ENCODE measurements around the gene CYP4F2.

The CYP4F2 gene

GRCh38 chr19:15922021-15922420 is 24.1 kb upstream of the CYP4F2 start:
- Histone ChIP-seq H2AFZ (ENCODE audit: low read length) (no peak overlapping the region), H4K8ac (ENCODE audit: low read depth, low read length) (no peak overlapping the region), H3K36me3 (replicated peaks in 1 of 2; ENCODE audit: control insufficient read depth in 2 of 2, insufficient read depth in 2 of 2, low read length in 2 of 2) (no peaks in the 10 kb centered on the region), H4K91ac (ENCODE audit: low read depth, low read length, poor library complexity) (no peak overlapping the region), H3K4me2 (ENCODE audit: insufficient read depth, low read length, poor library complexity, severe bottlenecking) (no peak overlapping the region), H3K9ac (ENCODE audit: low read depth, low read length, poor library complexity) (no peak overlapping the region), H3K4me1 (ENCODE audit: control insufficient read depth in 2 of 2, insufficient read depth in 1 of 2, low read depth in 1 of 2, low read length in 2 of 2) (no peaks in the 10 kb centered on the region), H3K27ac (replicated peaks; ENCODE audit: low read length) (no peak overlapping the region), H3K9me3 (replicated peaks in 1 of 2; ENCODE audit: control insufficient read depth in 2 of 2, insufficient read depth in 1 of 2, low read depth in 1 of 2, low read length in 2 of 2) (peaks cover 0 to 15% of the 10 kb centered on the region in 2 donors), H2BK15ac (ENCODE audit: low read length) (no peak overlapping the region), H3K18ac (ENCODE audit: low read length) (no peak overlapping the region), H3K23ac (ENCODE audit: low read depth, low read length, poor library complexity) (no peak overlapping the region), H3K4me3 (ENCODE audit: low read length in 2 of 2) (no peak overlapping the region), H2BK120ac (ENCODE audit: low read depth, low read length) (no peak overlapping the region), H3K4ac (ENCODE audit: low read length) (no peak overlapping the region), H3K27me3 (ENCODE audit: control insufficient read depth in 3 of 3, insufficient read depth in 3 of 3, low read depth in 1 of 3, low read length in 3 of 3) (peaks cover 0 to 4% (median 0%) of the 10 kb centered on the region in 3 experiments), H2BK5ac (ENCODE audit: low read length) (no peak overlapping the region), H3K14ac (ENCODE audit: low read length) (no peak overlapping the region), H2AK5ac (ENCODE audit: low read depth, low read length) (no peak overlapping the region), H2BK12ac (ENCODE audit: low read length) (no peak overlapping the region), H3K79me1 (ENCODE audit: low read depth, low read length) (no peaks in the 10 kb centered on the region)
- no CpG with 5 or more reads among the region's 4 CpGs for WGBS, 2 donors (ENCODE audit: extremely low coverage in 2 of 2, insufficient read length in 2 of 2, insufficient replicate concordance in 1 of 2)
- no peak for DNase-seq (ENCODE audit: low spot score)

- Histone ChIP-seq H3K18ac (ENCODE audit: low read length) (no peak overlapping the region), H3K14ac (ENCODE audit: low read length) (no peak overlapping the region), H3K4me2 (ENCODE audit: insufficient read depth, low read length, poor library complexity, severe bottlenecking) (no peak overlapping the region), H3K9ac (ENCODE audit: low read depth, low read length, poor library complexity) (no peak overlapping the region), H4K91ac (ENCODE audit: low read depth, low read length, poor library complexity) (no peak overlapping the region), H2BK15ac (ENCODE audit: low read length) (no peak overlapping the region), H2BK5ac (ENCODE audit: low read length) (no peak overlapping the region), H3K9me3 (replicated peaks in 1 of 2; ENCODE audit: control insufficient read depth in 2 of 2, insufficient read depth in 1 of 2, low read depth in 1 of 2, low read length in 2 of 2) (peaks cover 0 to 12% of the 10 kb centered on the region in 2 donors), H2BK120ac (ENCODE audit: low read depth, low read length) (no peak overlapping the region), H3K27ac (replicated peaks; ENCODE audit: low read length) (no peak overlapping the region), H3K4me3 (ENCODE audit: low read length in 2 of 2) (no peak overlapping the region), H4K8ac (ENCODE audit: low read depth, low read length) (no peak overlapping the region), H2AK5ac (ENCODE audit: low read depth, low read length) (no peak overlapping the region), H3K79me1 (ENCODE audit: low read depth, low read length) (no peaks in the 10 kb centered on the region), H2BK12ac (ENCODE audit: low read length) (no peak overlapping the region), H3K4ac (ENCODE audit: low read length) (no peak overlapping the region), H3K23ac (ENCODE audit: low read depth, low read length, poor library complexity) (no peak overlapping the region), H3K36me3 (replicated peaks in 1 of 2; ENCODE audit: control insufficient read depth in 2 of 2, insufficient read depth in 2 of 2, low read length in 2 of 2) (no peaks in the 10 kb centered on the region), H3K4me1 (ENCODE audit: control insufficient read depth in 2 of 2, insufficient read depth in 1 of 2, low read depth in 1 of 2, low read length in 2 of 2) (no peaks in the 10 kb centered on the region), H2AFZ (ENCODE audit: low read length) (no peak overlapping the region), H3K27me3 (ENCODE audit: control insufficient read depth in 3 of 3, insufficient read depth in 3 of 3, low read depth in 1 of 3, low read length in 3 of 3) (peaks cover 0 to 2% (median 0%) of the 10 kb centered on the region in 3 experiments)
- 100% methylated on average over 2 of the region's 4 CpGs; no CpG with 5 or more reads in 1 of the 2 donors for WGBS, 2 donors (ENCODE audit: extremely low coverage in 2 of 2, insufficient read length in 2 of 2, insufficient replicate concordance in 1 of 2)
- DNase-seq (ENCODE audit: low spot score), result no peak
These were observed 21.4 kb upstream of the CYP4F2 start for GRCh38 chr19:15919243-15919642.

- Histone ChIP-seq H3K4me1 (ENCODE audit: control insufficient read depth in 2 of 2, insufficient read depth in 1 of 2, low read depth in 1 of 2, low read length in 2 of 2) (no peaks in the 10 kb centered on the region), H2BK120ac (ENCODE audit: low read depth, low read length) (no peak overlapping the region), H3K14ac (ENCODE audit: low read length) (no peak overlapping the region), H2BK5ac (ENCODE audit: low read length) (no peak overlapping the region), H2BK12ac (ENCODE audit: low read length) (no peak overlapping the region), H3K27me3 (ENCODE audit: control insufficient read depth in 3 of 3, insufficient read depth in 3 of 3, low read depth in 1 of 3, low read length in 3 of 3) (peaks cover 0 to 8% (median 0%) of the 10 kb centered on the region in 3 experiments), H3K79me1 (ENCODE audit: low read depth, low read length) (no peaks in the 10 kb centered on the region), H3K23ac (ENCODE audit: low read depth, low read length, poor library complexity) (no peak overlapping the region), H3K4me3 (ENCODE audit: low read length in 2 of 2) (no peak overlapping the region), H3K18ac (ENCODE audit: low read length) (no peak overlapping the region), H3K27ac (replicated peaks; ENCODE audit: low read length) (no peak overlapping the region), H3K9ac (ENCODE audit: low read depth, low read length, poor library complexity) (no peak overlapping the region), H2BK15ac (ENCODE audit: low read length) (no peak overlapping the region), H2AK5ac (ENCODE audit: low read depth, low read length) (no peak overlapping the region), H4K8ac (ENCODE audit: low read depth, low read length) (no peak overlapping the region), H4K91ac (ENCODE audit: low read depth, low read length, poor library complexity) (no peak overlapping the region), H2AFZ (ENCODE audit: low read length) (no peak overlapping the region), H3K9me3 (replicated peaks in 1 of 2; ENCODE audit: control insufficient read depth in 2 of 2, insufficient read depth in 1 of 2, low read depth in 1 of 2, low read length in 2 of 2) (peaks cover 0 to 6% of the 10 kb centered on the region in 2 donors), H3K4ac (ENCODE audit: low read length) (no peak overlapping the region), H3K4me2 (ENCODE audit: insufficient read depth, low read length, poor library complexity, severe bottlenecking) (no peak overlapping the region), H3K36me3 (replicated peaks in 1 of 2; ENCODE audit: control insufficient read depth in 2 of 2, insufficient read depth in 2 of 2, low read length in 2 of 2) (no peaks in the 10 kb centered on the region)
- WGBS, 2 donors (ENCODE audit: extremely low coverage in 2 of 2, insufficient read length in 2 of 2, insufficient replicate concordance in 1 of 2), result no CpG with 5 or more reads among the region's 2 CpGs
- DNase-seq (ENCODE audit: low spot score), result no peak
These were observed 17.2 kb upstream of the CYP4F2 start for GRCh38 chr19:15915109-15915508.

DNA sequence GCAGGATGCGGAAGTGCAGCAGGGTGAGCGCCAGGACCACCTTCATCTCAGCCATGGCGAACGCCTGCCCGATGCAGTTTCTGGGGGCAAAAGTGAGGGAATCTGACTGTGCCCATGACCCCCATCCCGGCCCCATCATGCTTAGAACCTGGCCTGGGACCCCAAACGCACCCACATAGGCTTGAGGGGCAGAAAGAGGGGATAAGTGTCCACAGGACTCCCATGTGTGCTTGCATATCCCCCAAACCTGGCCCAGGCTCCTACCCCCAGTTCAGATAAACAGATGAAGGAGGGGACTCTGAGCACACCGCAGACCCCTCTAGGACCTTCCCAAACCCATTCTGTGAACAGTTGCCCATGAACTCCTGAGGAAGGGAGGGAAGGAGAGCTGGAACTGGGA is 16.0 kb upstream of the CYP4F2 start:
- Histone ChIP-seq H2BK12ac (ENCODE audit: low read length) (no peak overlapping the region), H3K23ac (ENCODE audit: low read depth, low read length, poor library complexity) (no peak overlapping the region), H2AFZ (ENCODE audit: low read length) (no peak overlapping the region), H2BK5ac (ENCODE audit: low read length) (peak overlapping the region; percentile 22), H3K9me3 (replicated peaks in 1 of 2; ENCODE audit: control insufficient read depth in 2 of 2, insufficient read depth in 1 of 2, low read depth in 1 of 2, low read length in 2 of 2) (peaks cover 0 to 6% of the 10 kb centered on the region in 2 donors), H3K27ac (replicated peaks; ENCODE audit: low read length) (no peak overlapping the region), H4K91ac (ENCODE audit: low read depth, low read length, poor library complexity) (no peak overlapping the region), H3K27me3 (ENCODE audit: control insufficient read depth in 3 of 3, insufficient read depth in 3 of 3, low read depth in 1 of 3, low read length in 3 of 3) (peaks cover 0 to 8% (median 0%) of the 10 kb centered on the region in 3 experiments), H3K36me3 (replicated peaks in 1 of 2; ENCODE audit: control insufficient read depth in 2 of 2, insufficient read depth in 2 of 2, low read length in 2 of 2) (no peaks in the 10 kb centered on the region), H2AK5ac (ENCODE audit: low read depth, low read length) (no peak overlapping the region), H3K79me1 (ENCODE audit: low read depth, low read length) (no peaks in the 10 kb centered on the region), H3K14ac (ENCODE audit: low read length) (no peak overlapping the region), H3K4me2 (ENCODE audit: insufficient read depth, low read length, poor library complexity, severe bottlenecking) (no peak overlapping the region), H3K4me1 (ENCODE audit: control insufficient read depth in 2 of 2, insufficient read depth in 1 of 2, low read depth in 1 of 2, low read length in 2 of 2) (no peaks in the 10 kb centered on the region), H3K4me3 (ENCODE audit: low read length in 2 of 2) (no peak overlapping the region), H3K9ac (ENCODE audit: low read depth, low read length, poor library complexity) (no peak overlapping the region), H3K4ac (ENCODE audit: low read length) (no peak overlapping the region), H2BK15ac (ENCODE audit: low read length) (no peak overlapping the region), H2BK120ac (ENCODE audit: low read depth, low read length) (no peak overlapping the region), H4K8ac (ENCODE audit: low read depth, low read length) (no peak overlapping the region), H3K18ac (ENCODE audit: low read length) (no peak overlapping the region)
- DNase-seq (ENCODE audit: low spot score), result no peak
- WGBS, 2 donors (ENCODE audit: extremely low coverage in 2 of 2, insufficient read length in 2 of 2, insufficient replicate concordance in 1 of 2), result no CpG with 5 or more reads among the region's 8 CpGs

All from neuronal stem cell (in vitro differentiated cells).